ENCODE results near the gene CRYBG1.

- TF ChIP-seq, protein P1, sequence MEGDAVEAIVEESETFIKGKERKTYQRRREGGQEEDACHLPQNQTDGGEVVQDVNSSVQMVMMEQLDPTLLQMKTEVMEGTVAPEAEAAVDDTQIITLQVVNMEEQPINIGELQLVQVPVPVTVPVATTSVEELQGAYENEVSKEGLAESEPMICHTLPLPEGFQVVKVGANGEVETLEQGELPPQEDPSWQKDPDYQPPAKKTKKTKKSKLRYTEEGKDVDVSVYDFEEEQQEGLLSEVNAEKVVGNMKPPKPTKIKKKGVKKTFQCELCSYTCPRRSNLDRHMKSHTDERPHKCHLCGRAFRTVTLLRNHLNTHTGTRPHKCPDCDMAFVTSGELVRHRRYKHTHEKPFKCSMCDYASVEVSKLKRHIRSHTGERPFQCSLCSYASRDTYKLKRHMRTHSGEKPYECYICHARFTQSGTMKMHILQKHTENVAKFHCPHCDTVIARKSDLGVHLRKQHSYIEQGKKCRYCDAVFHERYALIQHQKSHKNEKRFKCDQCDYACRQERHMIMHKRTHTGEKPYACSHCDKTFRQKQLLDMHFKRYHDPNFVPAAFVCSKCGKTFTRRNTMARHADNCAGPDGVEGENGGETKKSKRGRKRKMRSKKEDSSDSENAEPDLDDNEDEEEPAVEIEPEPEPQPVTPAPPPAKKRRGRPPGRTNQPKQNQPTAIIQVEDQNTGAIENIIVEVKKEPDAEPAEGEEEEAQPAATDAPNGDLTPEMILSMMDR (IDR thresholded peaks at IDR 0.05; ENCODE audit: poor library complexity): no peak
- TF ChIP-seq EZH2 (IDR thresholded peaks at IDR 0.05; ENCODE audit: borderline replicate concordance): no peak
Observed at GRCh38 chr6:106413722-106414121, 53.2 kb downstream of the CRYBG1 start.
